Caco-2 (cell line): ENCODE data around the gene PALD1. TPM values are rescaled to one million over a fixed set of nuclear protein-coding genes. Genes with fewer than 3 reads are reported as not detected.

Experiments
- BruUV-seq: library from RNA; stranded (reverse); fragments of 400-500 nt; replicated peaks from 2 replicates; lab custom pipeline; 2021; lab: Mats Ljungman, UMichigan
- CTCF ChIA-PET: fragments of 300-600 bp; sonication (Branson Sonifier 250); formaldehyde crosslinking; loops from one replicate; lab custom pipeline; 2022; ENCODE audit warnings: antibody characterized with exemption; lab: Charles Lee
- POLR2A ChIA-PET: fragments of 300-600 bp; sonication (Branson Sonifier 250); formaldehyde crosslinking; loops from one replicate; lab custom pipeline; 2022; ENCODE audit warnings: antibody characterized with exemption; lab: Charles Lee
- DNase-seq, 2 experiments: peaks; one replicate each; pipeline versions ENCODE4 v3.0.0 to v3.0.0-alpha.2; 2020 to 2022
- H3K27me3 ChIP-seq: replicated peaks from 2 replicates; pipeline ENCODE4 v1.6.0; 2011; ENCODE audit warnings: low read length; ENCODE audit not compliant: control insufficient read depth, insufficient read depth
- H3K36me3 ChIP-seq: 2 replicates; pipeline ENCODE4 v1.5.1; 2011; ENCODE audit warnings: low read length; ENCODE audit not compliant: control insufficient read depth, insufficient read depth
- H3K4me1 ChIP-seq: fragments of 250-450 bp; sonication (Bioruptor Pico); 2 replicates; pipeline ENCODE4 v1.5.1; 2020; ENCODE audit warnings: mild to moderate bottlenecking
- H3K4me3 ChIP-seq: 2 replicates; pipeline ENCODE4 v1.5.1; 2011; ENCODE audit warnings: low read depth, mild to moderate bottlenecking, control low read depth, low read length
- H3K9me3 ChIP-seq: fragments of 250-450 bp; sonication (Bioruptor Pico); 2 replicates; pipeline ENCODE4 v1.5.1; 2020; ENCODE audit warnings: mild to moderate bottlenecking, moderate library complexity
- H3K27ac Mint-ChIP-seq: one replicate; pipeline ENCODE4 v1.8.0; 2022; ENCODE audit warnings: mixed read lengths; ENCODE audit not compliant: unreplicated experiment
- H3K27me3 Mint-ChIP-seq: one replicate; pipeline ENCODE4 v1.8.0; 2022; ENCODE audit warnings: mixed read lengths; ENCODE audit not compliant: insufficient read depth, unreplicated experiment
- H3K36me3 Mint-ChIP-seq: one replicate; pipeline ENCODE4 v1.8.0; 2022; ENCODE audit warnings: mild to moderate bottlenecking, mixed read lengths; ENCODE audit not compliant: insufficient read depth, unreplicated experiment
- H3K4me1 Mint-ChIP-seq: one replicate; pipeline ENCODE4 v1.8.0; 2022; ENCODE audit warnings: low read depth, mixed read lengths; ENCODE audit not compliant: unreplicated experiment
- H3K4me3 Mint-ChIP-seq: one replicate; pipeline ENCODE4 v1.8.0; 2022; ENCODE audit warnings: mild to moderate bottlenecking, moderate library complexity, mixed read lengths; ENCODE audit not compliant: unreplicated experiment
- H3K9me3 Mint-ChIP-seq: one replicate; pipeline ENCODE4 v1.8.0; 2022; ENCODE audit warnings: mixed read lengths; ENCODE audit not compliant: unreplicated experiment
- intact Hi-C: fragments of 100-400 bp; cut with micrococcal nuclease; formaldehyde crosslinking; loops from one replicate; pipeline ENCODE4 v1.10.0; 2022; ENCODE audit not compliant: unreplicated experiment
- total RNA-seq: library from RNA; stranded (reverse); gene quantifications from 2 replicates; pipeline ENCODE4 v1.2.3, GENCODE V29; 2022
- TF ChIP-seq, protein P1 (sequence below), 2 experiments: fragments of 200-600 bp in 1 of 2; IDR thresholded peaks; 1 replicate in 1 of 2; 2 replicates in 1 of 2; pipeline versions ENCODE4 v1.5.1 to v1.8.0; 2011 to 2022; ENCODE audit warnings: antibody characterized with exemption in 1 of 2, control low read depth in 1 of 2, inconsistent platforms in 1 of 2, low read depth in 1 of 2, low read length in 1 of 2, mild to moderate bottlenecking in 1 of 2, moderate library complexity in 1 of 2; ENCODE audit not compliant: insufficient read depth in 1 of 2, severe bottlenecking in 1 of 2, unreplicated experiment in 1 of 2

The PALD1 gene
- total RNA-seq, 1 experiment from 2014 or later: 10.3 TPM

DNA sequence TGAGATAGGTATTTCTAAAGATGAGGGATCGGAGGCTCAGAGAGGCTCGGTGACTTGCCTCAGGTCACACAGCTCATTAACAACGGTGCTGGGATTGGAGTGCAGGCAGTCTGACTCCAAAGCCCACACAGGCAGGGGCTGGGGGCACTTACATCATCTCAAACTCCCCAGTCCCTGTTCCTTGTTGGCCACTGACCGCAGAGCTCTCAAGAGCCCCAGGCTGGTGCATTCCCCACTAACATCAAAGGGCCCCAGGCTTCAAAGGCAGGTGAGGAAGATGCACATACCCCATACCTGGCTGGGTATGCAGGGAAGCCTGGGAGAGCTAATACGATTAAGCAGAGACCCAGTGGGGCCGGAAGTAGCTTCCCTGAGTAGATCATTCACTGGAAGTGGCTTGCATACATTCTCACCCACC is 23.3 kb upstream of the PALD1 start:
- peak; percentile 84 to 89 for DNase-seq
- no TSS peak for BruUV-seq

DNA sequence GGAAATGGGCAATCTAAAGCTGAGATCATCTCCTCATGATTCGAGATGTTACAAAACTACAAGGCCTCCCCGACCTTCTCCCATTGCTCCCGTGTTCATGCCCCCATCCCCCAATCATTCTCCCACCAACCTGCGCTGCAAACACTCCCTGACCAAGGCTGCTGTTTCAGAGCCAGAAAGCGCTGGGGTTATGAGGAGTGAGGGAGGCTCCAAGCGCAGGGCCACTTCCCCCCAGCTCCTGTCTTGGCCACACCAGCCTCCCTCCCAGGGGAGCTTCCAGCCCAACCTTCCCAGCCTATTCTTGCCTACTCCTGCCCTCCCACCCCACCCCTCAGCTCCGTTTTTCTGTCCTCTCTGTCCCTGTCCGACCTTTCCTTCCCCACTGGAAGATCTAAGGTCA is 22.4 kb upstream of the PALD1 start:
- no TSS peak for BruUV-seq
- ChIA-PET CTCF (interaction anchor here (1.3 to 2.3 kb wide), 2 partner anchors 10 to 69 kb away, joined by 3 to 6 read pairs; no protein-coding TSS in a partner anchor), POLR2A (interaction anchor here (0.6 kb wide), 1 partner anchor 1862 kb away, joined by 3 read pairs; no protein-coding TSS in a partner anchor)
- Histone ChIP-seq H3K36me3 (no peaks in the 10 kb centered on the region), H3K4me1 (peaks cover 14% of the 10 kb centered on the region), H3K9me3 (no peaks in the 10 kb centered on the region), H3K27me3 (no peaks in the 10 kb centered on the region), H3K4me3 (no peak overlapping the region)
- TF ChIP-seq, protein P1, sequence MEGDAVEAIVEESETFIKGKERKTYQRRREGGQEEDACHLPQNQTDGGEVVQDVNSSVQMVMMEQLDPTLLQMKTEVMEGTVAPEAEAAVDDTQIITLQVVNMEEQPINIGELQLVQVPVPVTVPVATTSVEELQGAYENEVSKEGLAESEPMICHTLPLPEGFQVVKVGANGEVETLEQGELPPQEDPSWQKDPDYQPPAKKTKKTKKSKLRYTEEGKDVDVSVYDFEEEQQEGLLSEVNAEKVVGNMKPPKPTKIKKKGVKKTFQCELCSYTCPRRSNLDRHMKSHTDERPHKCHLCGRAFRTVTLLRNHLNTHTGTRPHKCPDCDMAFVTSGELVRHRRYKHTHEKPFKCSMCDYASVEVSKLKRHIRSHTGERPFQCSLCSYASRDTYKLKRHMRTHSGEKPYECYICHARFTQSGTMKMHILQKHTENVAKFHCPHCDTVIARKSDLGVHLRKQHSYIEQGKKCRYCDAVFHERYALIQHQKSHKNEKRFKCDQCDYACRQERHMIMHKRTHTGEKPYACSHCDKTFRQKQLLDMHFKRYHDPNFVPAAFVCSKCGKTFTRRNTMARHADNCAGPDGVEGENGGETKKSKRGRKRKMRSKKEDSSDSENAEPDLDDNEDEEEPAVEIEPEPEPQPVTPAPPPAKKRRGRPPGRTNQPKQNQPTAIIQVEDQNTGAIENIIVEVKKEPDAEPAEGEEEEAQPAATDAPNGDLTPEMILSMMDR (IDR thresholded peaks at IDR 0.05; ENCODE audit: insufficient read depth in 1 of 2, low read depth in 1 of 2, low read length in 1 of 2, severe bottlenecking in 1 of 2, unreplicated experiment in 1 of 2): no peak
- no peaks in the 10 kb centered on the region for H3K9me3 Mint-ChIP-seq
- H3K4me3 Mint-ChIP-seq: no peak overlapping the region
- peaks cover 19% of the 10 kb centered on the region for H3K4me1 Mint-ChIP-seq
- H3K36me3 Mint-ChIP-seq: no peaks in the 10 kb centered on the region
- no peaks in the 10 kb centered on the region for H3K27me3 Mint-ChIP-seq
- intact Hi-C loops: no loop called here
- no peak for DNase-seq
- peak overlapping the region; percentile 12 for H3K27ac Mint-ChIP-seq

More for the DNA sequence above, 23.3 kb upstream of the PALD1 start:
- Histone ChIP-seq H3K36me3 (no peaks in the 10 kb centered on the region), H3K9me3 (no peaks in the 10 kb centered on the region), H3K4me3 (no peak overlapping the region), H3K27me3 (no peaks in the 10 kb centered on the region), H3K4me1 (peaks cover 14% of the 10 kb centered on the region)
- Mint-ChIP-seq H3K27me3 (no peaks in the 10 kb centered on the region), H3K4me1 (peaks cover 28% of the 10 kb centered on the region), H3K36me3 (no peaks in the 10 kb centered on the region), H3K4me3 (no peak overlapping the region), H3K9me3 (no peaks in the 10 kb centered on the region), H3K27ac (peak overlapping the region; percentile 7)
- intact Hi-C loops: loop anchor here (1.0 kb wide), 2 partner anchors 9 to 13 kb away; no protein-coding TSS in a partner anchor
- TF ChIP-seq, protein P1 (IDR thresholded peaks at IDR 0.05; ENCODE audit: insufficient read depth in 1 of 2, low read depth in 1 of 2, low read length in 1 of 2, severe bottlenecking in 1 of 2, unreplicated experiment in 1 of 2): no peak
- ChIA-PET POLR2A (interaction anchor here (1.1 to 1.7 kb wide), 2 partner anchors 9 to 13 kb away, joined by 3 to 7 read pairs; no protein-coding TSS in a partner anchor), CTCF (interaction anchor here (0.6 to 2.1 kb wide), 5 partner anchors 10 to 1628 kb away, joined by 3 to 16 read pairs (median 5); partner anchors contain the start of gene STOX1)

DNA sequence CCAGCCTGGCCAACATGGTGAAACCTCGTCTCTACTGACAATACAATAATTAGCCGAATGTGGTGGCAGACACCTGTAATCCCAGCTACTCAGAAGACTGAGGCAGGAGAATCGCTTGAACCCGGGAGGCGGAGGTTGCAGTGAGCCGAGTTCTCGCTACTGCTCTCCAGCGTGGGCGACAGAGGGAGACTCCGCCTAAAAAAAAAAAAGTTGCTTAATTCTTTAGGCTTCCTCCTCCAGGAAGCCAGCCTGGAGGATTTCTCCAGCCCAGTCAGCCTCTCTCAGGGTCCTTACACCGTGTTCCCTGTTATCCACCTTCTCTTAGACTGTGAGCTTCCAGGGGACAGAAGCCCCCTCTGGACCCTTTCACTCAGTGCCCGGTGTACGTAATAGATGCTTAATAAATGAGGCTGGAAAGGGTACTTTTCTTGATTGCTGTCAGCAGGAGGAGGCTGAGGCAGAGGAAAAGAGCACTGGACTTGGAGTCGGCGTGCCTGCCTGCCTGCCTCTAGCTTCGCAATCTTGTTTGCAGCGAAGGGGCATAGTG is 20.7 kb upstream of the PALD1 start:
- intact Hi-C loops: no loop called here
- no TSS peak for BruUV-seq
- Mint-ChIP-seq H3K27me3 (no peaks in the 10 kb centered on the region), H3K4me3 (no peak overlapping the region), H3K9me3 (no peaks in the 10 kb centered on the region), H3K36me3 (no peaks in the 10 kb centered on the region), H3K4me1 (peaks cover 17% of the 10 kb centered on the region), H3K27ac (no peak overlapping the region)
- no peak for DNase-seq
- Histone ChIP-seq H3K27me3 (no peaks in the 10 kb centered on the region), H3K4me1 (peaks cover 14% of the 10 kb centered on the region), H3K36me3 (no peaks in the 10 kb centered on the region), H3K9me3 (no peaks in the 10 kb centered on the region), H3K4me3 (no peak overlapping the region)
- TF ChIP-seq, protein P1 (IDR thresholded peaks at IDR 0.05; ENCODE audit: insufficient read depth in 1 of 2, low read depth in 1 of 2, low read length in 1 of 2, severe bottlenecking in 1 of 2, unreplicated experiment in 1 of 2): no peak
- ChIA-PET POLR2A (no interaction called here), CTCF (interaction anchor here (2.3 kb wide), 1 partner anchor 12 kb away, joined by 6 read pairs; no protein-coding TSS in a partner anchor)
